ENCODE results near the gene NOL4L.

DNA sequence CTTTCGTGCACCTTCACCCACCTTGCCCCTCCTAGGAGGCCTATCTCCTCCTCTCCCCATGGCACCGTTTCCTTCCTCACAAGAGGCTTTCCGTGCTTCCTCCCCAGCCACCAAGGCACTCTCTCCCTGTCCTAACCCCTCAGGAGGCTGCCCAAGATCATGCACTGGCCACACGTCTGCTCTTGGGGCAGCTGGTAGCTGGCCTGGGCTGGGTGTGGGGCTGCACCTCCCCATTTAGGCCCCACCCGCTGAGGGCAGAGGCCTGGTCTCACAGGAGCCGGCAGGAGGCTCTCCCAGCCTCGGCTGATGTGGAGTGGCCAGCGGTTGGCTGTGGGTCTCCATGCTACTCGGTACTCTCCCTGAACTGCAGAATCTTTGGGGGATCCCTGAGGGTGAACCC lies 13.6 kb downstream of the NOL4L start:
- TF ChIP-seq POLR2A (IDR thresholded peaks at IDR 0.05), result no peak
- TF ChIP-seq, protein P1, sequence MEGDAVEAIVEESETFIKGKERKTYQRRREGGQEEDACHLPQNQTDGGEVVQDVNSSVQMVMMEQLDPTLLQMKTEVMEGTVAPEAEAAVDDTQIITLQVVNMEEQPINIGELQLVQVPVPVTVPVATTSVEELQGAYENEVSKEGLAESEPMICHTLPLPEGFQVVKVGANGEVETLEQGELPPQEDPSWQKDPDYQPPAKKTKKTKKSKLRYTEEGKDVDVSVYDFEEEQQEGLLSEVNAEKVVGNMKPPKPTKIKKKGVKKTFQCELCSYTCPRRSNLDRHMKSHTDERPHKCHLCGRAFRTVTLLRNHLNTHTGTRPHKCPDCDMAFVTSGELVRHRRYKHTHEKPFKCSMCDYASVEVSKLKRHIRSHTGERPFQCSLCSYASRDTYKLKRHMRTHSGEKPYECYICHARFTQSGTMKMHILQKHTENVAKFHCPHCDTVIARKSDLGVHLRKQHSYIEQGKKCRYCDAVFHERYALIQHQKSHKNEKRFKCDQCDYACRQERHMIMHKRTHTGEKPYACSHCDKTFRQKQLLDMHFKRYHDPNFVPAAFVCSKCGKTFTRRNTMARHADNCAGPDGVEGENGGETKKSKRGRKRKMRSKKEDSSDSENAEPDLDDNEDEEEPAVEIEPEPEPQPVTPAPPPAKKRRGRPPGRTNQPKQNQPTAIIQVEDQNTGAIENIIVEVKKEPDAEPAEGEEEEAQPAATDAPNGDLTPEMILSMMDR (IDR thresholded peaks at IDR 0.05), result no peak
